Prostate gland (tissue), 2 donors: ENCODE data around the gene PEAR1. TPM values are rescaled to one million over a fixed set of nuclear protein-coding genes. Genes with fewer than 3 reads are reported as not detected.

Experiments
- DNase-seq: peaks from one replicate; pipeline ENCODE4 v3.0.0-alpha.2; 2019; ENCODE audit warnings: low spot score
- H3K27ac ChIP-seq, 2 donors: fragments of 200-600 bp; sonication (generic); 2 replicates each; pipeline ENCODE4 v1.5.1; 2017 to 2019
- H3K27me3 ChIP-seq: fragments of 200-600 bp; sonication (generic); replicated peaks from 2 replicates; pipeline ENCODE4 v1.5.1; 2019; ENCODE audit not compliant: insufficient read depth
- H3K36me3 ChIP-seq, 2 donors: fragments of 200-600 bp; sonication (generic); 1 replicate in 1 of 2; 2 replicates in 1 of 2; pipeline versions ENCODE4 v1.5.1 to v1.8.1; 2017 to 2019
- H3K4me1 ChIP-seq: fragments of 200-600 bp; sonication (generic); replicated peaks from 2 replicates; pipeline ENCODE4 v1.5.1; 2019
- H3K4me3 ChIP-seq, 2 donors: fragments of 200-600 bp; sonication (generic); 2 replicates each; pipeline ENCODE4 v1.5.1; 2017 to 2019
- H3K9me3 ChIP-seq: fragments of 200-600 bp; sonication (generic); 2 replicates; pipeline ENCODE4 v1.5.1; 2017
- CTCF ChIP-seq, 4 experiments: fragments of 200-600 bp in 2 of 4; fragments of 450-650 bp in 2 of 4; sonication (generic) in 2 of 4; IDR thresholded peaks; 1 replicate in 3 of 4; 2 replicates in 1 of 4; pipeline ENCODE4 v1.5.1; 2016 to 2019; ENCODE audit warnings: antibody characterized with exemption in 4 of 4, mild to moderate bottlenecking in 2 of 4, moderate library complexity in 2 of 4
- POLR2A ChIP-seq: fragments of 450-650 bp; IDR thresholded peaks from one replicate; pipeline ENCODE4 v1.6.1; 2016; ENCODE audit warnings: antibody characterized with exemption, mild to moderate bottlenecking
- POLR2AphosphoS5 ChIP-seq: sonication (generic); formaldehyde crosslinking; IDR thresholded peaks from one replicate; pipeline ENCODE4 v1.6.1; 2017; ENCODE audit warnings: antibody characterized with exemption
- WGBS: methylation state at CpG from one replicate; pipeline ENCODE4 v1.1.5; 2018; 5-methylcytosine and 5-hydroxymethylcytosine counted together
- intact Hi-C: fragments of 100-400 bp; cut with DNase I; formaldehyde crosslinking; loops from one replicate; pipeline ENCODE4 v1.14.2; 2022
- total RNA-seq, 2 donors: library from RNA; depleted of rRNA; stranded (reverse); fragments of >200 nt; gene quantifications; one replicate each; pipeline ENCODE4 v1.1.0, GENCODE V29; 2016

PEAR1 gene
- total RNA-seq, 2 donors from 2014 or later, result 3.6 to 20.0 TPM

- H3K4me1 ChIP-seq, result no peaks in the 10 kb centered on the region
- H3K27ac ChIP-seq, result no peak overlapping the region
- WGBS, result 63% methylated on average over 12 of the region's 12 CpGs
- no peaks in the 10 kb centered on the region for H3K36me3 ChIP-seq
- intact Hi-C loops, result loop anchor here (10.0 kb wide), 1 partner anchor 172 kb away; no protein-coding TSS in a partner anchor
- H3K27me3 ChIP-seq, result peaks cover 3% of the 10 kb centered on the region
- no peak for TF ChIP-seq POLR2AphosphoS5
- TF ChIP-seq CTCF (IDR thresholded peaks at IDR 0.05), result no peak
- no peak for TF ChIP-seq POLR2A
- no peak overlapping the region for H3K4me3 ChIP-seq
- no peak for DNase-seq
- H3K9me3 ChIP-seq, result no peaks in the 10 kb centered on the region
Measured at GRCh38 chr1:156866249-156866909, 27.1 kb upstream of the PEAR1 start.

DNA sequence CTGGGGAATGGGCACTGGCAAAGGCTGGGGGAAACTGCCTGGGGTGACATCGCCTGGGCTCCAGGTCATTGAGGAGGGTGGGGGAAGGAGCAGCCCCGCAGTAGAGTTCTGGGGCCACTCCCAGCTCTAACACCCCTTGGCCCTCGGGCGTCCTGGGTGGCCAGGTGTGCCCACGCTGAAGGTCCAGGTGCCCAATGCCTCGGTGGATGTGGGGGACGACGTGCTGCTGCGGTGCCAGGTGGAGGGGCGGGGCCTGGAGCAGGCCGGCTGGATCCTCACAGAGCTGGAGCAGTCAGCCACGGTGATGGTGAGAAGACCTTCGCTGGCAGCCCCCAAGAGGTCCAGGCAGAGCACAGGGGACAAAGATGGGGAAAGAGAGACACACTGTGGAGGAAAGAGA is 25.2 kb upstream of the PEAR1 start:
- 59% methylated on average over 13 of the region's 13 CpGs for WGBS
- Histone ChIP-seq H3K4me3 (no peak overlapping the region), H3K4me1 (no peaks in the 10 kb centered on the region), H3K36me3 (no peaks in the 10 kb centered on the region), H3K27me3 (no peaks in the 10 kb centered on the region), H3K27ac (no peak overlapping the region), H3K9me3 (no peaks in the 10 kb centered on the region)
- DNase-seq, result no peak
- TF ChIP-seq CTCF (IDR thresholded peaks at IDR 0.05) (no peak), POLR2A (no peak), POLR2AphosphoS5 (no peak)
- intact Hi-C loops, result loop anchor here (10.0 kb wide), 1 partner anchor 174 kb away; no protein-coding TSS in a partner anchor

GRCh38 chr1:156869455-156869854 is 24.1 kb upstream of the PEAR1 start:
- intact Hi-C loops, result loop anchor here (10.0 kb wide), 1 partner anchor 175 kb away; no protein-coding TSS in a partner anchor
- Histone ChIP-seq H3K4me1 (no peaks in the 10 kb centered on the region), H3K27ac (no peak overlapping the region), H3K36me3 (no peaks in the 10 kb centered on the region), H3K4me3 (no peak overlapping the region), H3K9me3 (no peaks in the 10 kb centered on the region), H3K27me3 (no peaks in the 10 kb centered on the region)
- WGBS, result 92% methylated on average over 9 of the region's 9 CpGs
- TF ChIP-seq CTCF (IDR thresholded peaks at IDR 0.05), result no peak
- TF ChIP-seq POLR2AphosphoS5, result no peak
- TF ChIP-seq POLR2A, result no peak
- DNase-seq, result no peak

- H3K9me3 ChIP-seq, result no peaks in the 10 kb centered on the region
- no peak for DNase-seq
- H3K36me3 ChIP-seq, result no peaks in the 10 kb centered on the region
- no peak overlapping the region for H3K27ac ChIP-seq
- intact Hi-C loops, result no loop called here
- no peak for TF ChIP-seq POLR2A
- H3K4me3 ChIP-seq, result no peak overlapping the region
- no peaks in the 10 kb centered on the region for H3K4me1 ChIP-seq
- peaks cover 2% of the 10 kb centered on the region for H3K27me3 ChIP-seq
- 91% methylated on average over 14 of the region's 18 CpGs for WGBS
Measured at GRCh38 chr1:156873659-156874058, 19.9 kb upstream of the PEAR1 start.

DNA sequence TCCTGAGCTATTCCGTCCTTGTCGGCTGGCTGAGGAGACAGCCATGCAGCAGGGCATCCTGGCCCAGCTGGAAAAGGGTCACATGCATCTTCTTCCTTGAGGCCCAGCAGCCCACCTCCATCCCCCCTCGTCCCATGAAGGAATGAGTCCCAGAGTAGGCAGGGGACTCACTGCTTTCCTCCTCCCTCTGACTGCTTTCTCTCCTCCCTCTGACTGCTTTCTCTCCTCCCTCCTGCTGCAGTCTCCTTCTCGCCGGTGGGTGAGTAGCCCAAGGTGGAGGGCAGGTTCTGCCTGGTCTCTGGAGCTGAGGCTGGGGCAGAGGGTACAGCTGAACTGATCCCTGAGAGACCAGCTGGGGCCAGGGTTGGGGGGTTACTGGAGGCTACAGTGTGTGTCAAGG is 19.4 kb upstream of the PEAR1 start:
- 93% methylated on average over 5 of the region's 5 CpGs for WGBS
- Histone ChIP-seq H3K4me3 (no peak overlapping the region), H3K9me3 (no peaks in the 10 kb centered on the region), H3K27ac (no peak overlapping the region), H3K27me3 (peaks cover 2% of the 10 kb centered on the region), H3K4me1 (no peaks in the 10 kb centered on the region), H3K36me3 (no peaks in the 10 kb centered on the region)
- TF ChIP-seq POLR2AphosphoS5, result no peak
- no peak for TF ChIP-seq CTCF (IDR thresholded peaks at IDR 0.05)
- TF ChIP-seq POLR2A, result no peak
- DNase-seq, result no peak
- intact Hi-C loops, result no loop called here
